ENCODE results near the gene HIPK3.
"Not testable (repeated sequence)": the region's sequence is repeated elsewhere in the genome, so short reads cannot be mapped to it uniquely, and the experiment has no call there.

The HIPK3 gene

GRCh38 chr11:33234397-33235190 lies 22.6 kb upstream of the HIPK3 start:
- Histone ChIP-seq H3K4me1 (ENCODE audit: control insufficient read depth, insufficient read depth, low read length) (no peaks in the 10 kb centered on the region), H3K4me3 (ENCODE audit: low read depth, low read length) (no peak overlapping the region), H3K27ac (ENCODE audit: extremely low read depth, low read depth, low read length) (no peak overlapping the region), H3K36me3 (ENCODE audit: control insufficient read depth in 2 of 2, insufficient read depth in 1 of 2, low read length in 2 of 2) (no peaks in the 10 kb centered on the region), H3K9me3 (ENCODE audit: control insufficient read depth, insufficient read depth, low read depth, low read length) (no peaks in the 10 kb centered on the region)
- POLR2A ChIA-PET, result no interaction called here
- CTCF ChIA-PET, result interaction anchor here (0.6 kb wide), 2 partner anchors 67 to 95 kb away, joined by 3 to 5 read pairs; no protein-coding TSS in a partner anchor
- no peak for TF ChIP-seq ZBTB10 (tag by site-specific recombination; IDR thresholded peaks at IDR 0.05)
- no peak for TF ChIP-seq ZSCAN5A (tag by site-specific recombination; IDR thresholded peaks at IDR 0.05)
- TF ChIP-seq PRDM6 (tag by site-specific recombination; IDR thresholded peaks at IDR 0.05), result 0 out of 2 replicates have a peak, but pooled peaks have one; percentile 9
- no peak for TF ChIP-seq ZNF214 (tag by site-specific recombination; IDR thresholded peaks at IDR 0.05; ENCODE audit: borderline replicate concordance)
- TF ChIP-seq ZNF843 (tag by site-specific recombination; IDR thresholded peaks at IDR 0.05), result no peak

GRCh38 chr11:33237039-33237597 lies 20.1 kb upstream of the HIPK3 start:
- CTCF ChIA-PET, result no interaction called here
- H3K4me1 ChIP-seq (ENCODE audit: control insufficient read depth, insufficient read depth, low read length), result no peaks in the 10 kb centered on the region
- TF ChIP-seq ZBTB7A (tag by site-specific recombination; IDR thresholded peaks at IDR 0.05; ENCODE audit: low read depth) (no peak), ZNF146 (tag by site-specific recombination; IDR thresholded peaks at IDR 0.05) (no peak), ZNF121 (tag by site-specific recombination; IDR thresholded peaks at IDR 0.05) (no peak), ZNF23 (tag by site-specific recombination; IDR thresholded peaks at IDR 0.05; ENCODE audit: borderline replicate concordance) (no peak), ZNF830 (tag by site-specific recombination; IDR thresholded peaks at IDR 0.05; ENCODE audit: low read depth) (no peak), ZNF701 (tag by site-specific recombination; IDR thresholded peaks at IDR 0.05) (no peak), KLF7 (tag by site-specific recombination; IDR thresholded peaks at IDR 0.05; ENCODE audit: borderline replicate concordance) (no peak)

GRCh38 chr11:33242575-33242974 lies 14.6 kb upstream of the HIPK3 start:
- Histone ChIP-seq H3K4me1 (ENCODE audit: control insufficient read depth, insufficient read depth, low read length) (no peaks in the 10 kb centered on the region), H3K27ac (ENCODE audit: extremely low read depth, low read depth, low read length) (no peak overlapping the region), H3K4me3 (ENCODE audit: low read depth, low read length) (no peak overlapping the region), H3K9me3 (ENCODE audit: control insufficient read depth, insufficient read depth, low read depth, low read length) (no peaks in the 10 kb centered on the region), H3K36me3 (ENCODE audit: control insufficient read depth in 2 of 2, insufficient read depth in 1 of 2, low read length in 2 of 2) (no peaks in the 10 kb centered on the region)
- ChIA-PET CTCF (no interaction called here), POLR2A (no interaction called here)
- TF ChIP-seq ZNF146 (tag by site-specific recombination; IDR thresholded peaks at IDR 0.05), result peak; percentile 84
- no peak for TF ChIP-seq HOXD13 (CRISPR knock-in tag; IDR thresholded peaks at IDR 0.05; ENCODE audit: borderline replicate concordance)
- no peak for TF ChIP-seq INSM2 (tag by site-specific recombination; IDR thresholded peaks at IDR 0.05)

More at GRCh38 chr11:33237039-33237597, 20.1 kb upstream of the HIPK3 start:
- POLR2A ChIA-PET, result no interaction called here
- Histone ChIP-seq H3K9me3 (ENCODE audit: control insufficient read depth, insufficient read depth, low read depth, low read length) (no peaks in the 10 kb centered on the region), H3K27ac (ENCODE audit: extremely low read depth, low read depth, low read length) (no peak overlapping the region), H3K36me3 (ENCODE audit: control insufficient read depth in 2 of 2, insufficient read depth in 1 of 2, low read length in 2 of 2) (no peaks in the 10 kb centered on the region), H3K4me3 (ENCODE audit: low read depth, low read length) (no peak overlapping the region)

- H3K27ac ChIP-seq (ENCODE audit: extremely low read depth, low read depth, low read length); H3K4me1 ChIP-seq (ENCODE audit: control insufficient read depth, insufficient read depth, low read length); H3K9me3 ChIP-seq (ENCODE audit: control insufficient read depth, insufficient read depth, low read depth, low read length); POLR2A ChIA-PET; H3K36me3 ChIP-seq (ENCODE audit: control insufficient read depth in 2 of 2, insufficient read depth in 1 of 2, low read length in 2 of 2); H3K4me3 ChIP-seq (ENCODE audit: low read depth, low read length); CTCF ChIA-PET: not testable (repeated sequence)
Measured at GRCh38 chr11:33243654-33244053, 13.5 kb upstream of the HIPK3 start.
